Lung (tissue), 12 donors: ENCODE data around the gene LCN10. TPM values are rescaled to one million over a fixed set of nuclear protein-coding genes. Genes with fewer than 3 reads are reported as not detected.

Experiments used
- ATAC-seq: fragments of 200-7000 bp; cut with Tn5 transposase; one replicate; pipeline ENCODE4 v1.9.1; 2020; ENCODE audit warnings: moderate number of reproducible peaks; ENCODE audit not compliant: insufficient read depth, low FRiP score
- DNase-seq, 3 donors: peaks; one replicate each; pipeline ENCODE4 v3.0.0-alpha.2; 2013 to 2017
- H3K27ac ChIP-seq, 2 donors: one replicate each; pipeline ENCODE4 v1.5.1; 2013; ENCODE audit warnings: mild to moderate bottlenecking in 2 of 2, moderate library complexity in 2 of 2, control low read depth in 1 of 2, inconsistent platforms in 1 of 2, low read depth in 1 of 2, low read length in 1 of 2
- H3K27me3 ChIP-seq, 3 donors: one replicate each; pipeline ENCODE4 v1.5.1; 2013; ENCODE audit warnings: low read length in 2 of 3; ENCODE audit not compliant: control insufficient read depth in 3 of 3, insufficient read depth in 3 of 3
- H3K36me3 ChIP-seq, 4 donors: one replicate each; pipeline ENCODE4 v1.5.1; 2013; ENCODE audit warnings: low read length in 4 of 4, mild to moderate bottlenecking in 1 of 4, moderate library complexity in 1 of 4; ENCODE audit not compliant: control insufficient read depth in 4 of 4, insufficient read depth in 4 of 4
- H3K4me1 ChIP-seq, 5 donors: one replicate each; pipeline ENCODE4 v1.5.1; 2013; ENCODE audit warnings: low read length in 5 of 5, mild to moderate bottlenecking in 2 of 5, moderate library complexity in 1 of 5; ENCODE audit not compliant: control insufficient read depth in 5 of 5, insufficient read depth in 5 of 5
- H3K4me3 ChIP-seq: one replicate; pipeline ENCODE4 v1.5.1; 2013; ENCODE audit warnings: mild to moderate bottlenecking, control low read depth, moderate library complexity
- H3K9ac ChIP-seq, 2 donors: one replicate each; pipeline ENCODE4 v1.5.1; 2013; ENCODE audit warnings: low read length in 2 of 2, control low read depth in 1 of 2; ENCODE audit not compliant: insufficient read depth in 1 of 2
- H3K9me3 ChIP-seq, 4 donors: one replicate each; pipeline ENCODE4 v1.5.1; 2013; ENCODE audit warnings: low read length in 3 of 4, mild to moderate bottlenecking in 1 of 4, moderate library complexity in 1 of 4; ENCODE audit not compliant: control insufficient read depth in 4 of 4, insufficient read depth in 3 of 4
- WGBS, 2 donors: extraction: QIAGEN DNeasy Blood & Tissue Kit; methylation state at CpG; one replicate each; pipeline ENCODE4 v1.1.7; 2013; 5-methylcytosine and 5-hydroxymethylcytosine counted together
- polyA plus RNA-seq, 2 donors: library from polyadenylated mRNA; stranded (reverse); fragments of 200-250 nt; gene quantifications; one replicate each; pipeline ENCODE4 v1.2.1, GENCODE V29; 2013
- total RNA-seq, 2 donors: library from RNA; depleted of rRNA in 1 of 2; stranded (reverse); fragments of >200 nt in 1 of 2; gene quantifications; one replicate each; pipeline ENCODE4 v1.2.1, GENCODE V29; 2014 to 2021
- TF ChIP-seq, protein P1 (sequence below): IDR thresholded peaks from 2 replicates; pipeline ENCODE4 v1.5.1; 2012; ENCODE audit warnings: mild to moderate bottlenecking; ENCODE audit errors: control extremely low read depth, extremely low read depth
- donor health status: control.
- donor health status: control.
- donor health status: Bipolar disorder and iron deficiency.
- donor health status: healthy.
- donor health status: DM: yes; HTN: yes; CAD: no.

LCN10 gene
- total and polyA plus RNA-seq, 4 donors: 0.72 to 6.4 (median 4.7) TPM; not detected in 1

DNA sequence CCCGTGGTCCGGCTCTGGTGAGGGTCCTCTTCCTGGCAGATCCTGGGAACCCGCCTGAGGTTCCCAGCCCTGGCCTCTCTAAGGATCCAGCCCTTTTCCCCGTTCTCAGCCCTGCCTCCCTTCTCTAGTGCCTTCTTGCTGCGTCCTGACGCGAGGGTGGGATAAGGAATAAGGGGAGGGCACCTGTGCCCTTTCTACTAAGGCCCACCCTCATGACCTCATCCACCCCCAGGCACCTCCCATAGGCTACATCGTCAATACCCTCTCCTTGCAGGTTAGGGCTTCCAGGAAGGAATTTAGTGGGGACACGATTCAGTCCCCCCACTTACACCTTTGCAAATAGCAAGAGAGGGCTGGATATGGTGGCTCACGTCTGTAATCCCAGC, 41.1 kb downstream of the LCN10 start:
- Histone ChIP-seq H3K9me3 (peaks cover 0 to 1% (median 0%) of the 10 kb centered on the region in 4 donors), H3K4me1 (peaks cover 0 to 17% (median 10%) of the 10 kb centered on the region in 5 donors), H3K27me3 (peaks cover 0 to 15% (median 12%) of the 10 kb centered on the region in 3 donors), H3K27ac (no peak overlapping the region), H3K36me3 (no peaks in the 10 kb centered on the region), H3K4me3 (no peak overlapping the region), H3K9ac (no peak overlapping the region)
- DNase-seq (no peak), ATAC-seq (no peak)
- WGBS, 2 donors: 32 to 38% methylated on average over 10 of the region's 10 CpGs
- TF ChIP-seq, protein P1, sequence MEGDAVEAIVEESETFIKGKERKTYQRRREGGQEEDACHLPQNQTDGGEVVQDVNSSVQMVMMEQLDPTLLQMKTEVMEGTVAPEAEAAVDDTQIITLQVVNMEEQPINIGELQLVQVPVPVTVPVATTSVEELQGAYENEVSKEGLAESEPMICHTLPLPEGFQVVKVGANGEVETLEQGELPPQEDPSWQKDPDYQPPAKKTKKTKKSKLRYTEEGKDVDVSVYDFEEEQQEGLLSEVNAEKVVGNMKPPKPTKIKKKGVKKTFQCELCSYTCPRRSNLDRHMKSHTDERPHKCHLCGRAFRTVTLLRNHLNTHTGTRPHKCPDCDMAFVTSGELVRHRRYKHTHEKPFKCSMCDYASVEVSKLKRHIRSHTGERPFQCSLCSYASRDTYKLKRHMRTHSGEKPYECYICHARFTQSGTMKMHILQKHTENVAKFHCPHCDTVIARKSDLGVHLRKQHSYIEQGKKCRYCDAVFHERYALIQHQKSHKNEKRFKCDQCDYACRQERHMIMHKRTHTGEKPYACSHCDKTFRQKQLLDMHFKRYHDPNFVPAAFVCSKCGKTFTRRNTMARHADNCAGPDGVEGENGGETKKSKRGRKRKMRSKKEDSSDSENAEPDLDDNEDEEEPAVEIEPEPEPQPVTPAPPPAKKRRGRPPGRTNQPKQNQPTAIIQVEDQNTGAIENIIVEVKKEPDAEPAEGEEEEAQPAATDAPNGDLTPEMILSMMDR: no peak

DNA sequence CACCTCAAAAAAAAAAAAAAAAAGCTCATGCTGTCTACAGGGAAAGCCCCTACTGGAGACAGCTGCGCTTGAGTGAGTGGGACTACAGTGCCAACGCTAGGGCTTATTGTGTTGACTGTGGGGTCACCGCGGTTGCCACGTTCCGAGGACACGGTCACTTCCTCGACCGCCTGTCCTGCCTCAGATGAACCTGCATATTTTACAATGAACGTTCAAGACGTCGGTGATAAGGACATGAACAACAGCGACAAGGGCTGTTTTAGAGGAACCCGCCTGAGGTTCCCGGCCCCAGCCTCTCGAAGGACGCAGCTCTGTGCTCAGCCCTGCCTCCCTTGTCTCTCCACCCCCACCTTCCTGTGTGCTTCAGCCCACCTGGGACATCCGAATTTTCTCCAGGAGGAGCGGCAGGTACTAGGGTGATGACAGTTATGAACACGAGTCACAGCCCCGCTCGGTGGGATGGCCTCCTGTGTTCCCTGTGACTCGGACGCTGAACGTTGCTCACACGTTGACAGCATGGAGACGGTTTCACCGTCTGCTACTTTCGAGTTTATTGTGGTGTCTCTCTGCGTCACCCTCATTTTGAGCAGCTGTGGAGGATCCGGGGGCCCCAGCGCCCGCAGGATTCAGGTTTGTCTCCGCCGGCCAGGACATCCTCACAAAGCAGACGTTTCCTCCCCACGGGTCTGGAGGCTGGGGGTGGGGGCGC, 41.6 kb downstream of the LCN10 start:
- H3K36me3 ChIP-seq: no peaks in the 10 kb centered on the region
- H3K4me1 ChIP-seq: peaks cover 0 to 17% (median 10%) of the 10 kb centered on the region in 5 donors
- peak overlapping the region in 1 of 2 donors; percentile 35 for H3K27ac ChIP-seq
- WGBS, 2 donors: 9 to 13% methylated on average over 38 of the region's 38 CpGs
- no peak overlapping the region for H3K4me3 ChIP-seq
- no peak overlapping the region for H3K9ac ChIP-seq
- DNase-seq: no peak
- TF ChIP-seq, protein P1: no peak
- peaks cover 0 to 15% (median 12%) of the 10 kb centered on the region in 3 donors for H3K27me3 ChIP-seq
- peaks cover 0 to 1% (median 0%) of the 10 kb centered on the region in 4 donors for H3K9me3 ChIP-seq
- no peak for ATAC-seq

DNA sequence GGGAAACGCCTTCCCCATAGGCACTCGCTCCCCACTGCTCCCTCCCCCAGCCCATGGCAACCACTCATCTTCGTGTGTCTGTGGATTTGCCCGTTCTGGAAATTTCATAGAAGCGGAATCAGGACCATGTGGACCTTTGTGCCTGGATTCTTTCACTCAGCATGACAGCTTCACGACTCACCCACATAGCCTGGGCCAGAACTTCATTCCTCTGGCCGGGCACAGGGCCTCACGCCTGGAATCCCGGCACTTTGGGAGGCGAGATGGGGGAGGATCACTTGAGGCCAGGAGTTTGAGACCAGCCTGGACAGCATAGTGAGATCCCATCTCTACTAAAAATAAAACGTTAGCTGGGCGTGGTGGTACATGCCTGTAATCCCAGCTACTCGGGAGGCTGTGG, 42.4 kb downstream of the LCN10 start:
- Histone ChIP-seq H3K9me3 (no peaks in the 10 kb centered on the region), H3K4me3 (no peak overlapping the region), H3K9ac (no peak overlapping the region), H3K36me3 (no peaks in the 10 kb centered on the region), H3K27ac (no peak overlapping the region), H3K27me3 (peaks cover 0 to 15% (median 12%) of the 10 kb centered on the region in 3 donors), H3K4me1 (peaks cover 0 to 17% (median 10%) of the 10 kb centered on the region in 5 donors)
- 76 to 77% methylated on average over 13 of the region's 13 CpGs for WGBS, 2 donors
- TF ChIP-seq, protein P1: no peak
- ATAC-seq (no peak), DNase-seq (no peak)
